CD4-positive, alpha-beta T cell treated with Interleukin-4 for 1 hour (primary cell): Measurements from ENCODE around the gene GLP2R.

ENCODE experiments used
- DNase-seq, 2 donors: peaks; one replicate each; pipeline ENCODE4 v3.0.0-alpha.2; 2020 to 2022

Gene GLP2R

GRCh38 chr17:9926150-9926804 is 100.6 kb downstream of the GLP2R start:
- no peak for DNase-seq

DNA sequence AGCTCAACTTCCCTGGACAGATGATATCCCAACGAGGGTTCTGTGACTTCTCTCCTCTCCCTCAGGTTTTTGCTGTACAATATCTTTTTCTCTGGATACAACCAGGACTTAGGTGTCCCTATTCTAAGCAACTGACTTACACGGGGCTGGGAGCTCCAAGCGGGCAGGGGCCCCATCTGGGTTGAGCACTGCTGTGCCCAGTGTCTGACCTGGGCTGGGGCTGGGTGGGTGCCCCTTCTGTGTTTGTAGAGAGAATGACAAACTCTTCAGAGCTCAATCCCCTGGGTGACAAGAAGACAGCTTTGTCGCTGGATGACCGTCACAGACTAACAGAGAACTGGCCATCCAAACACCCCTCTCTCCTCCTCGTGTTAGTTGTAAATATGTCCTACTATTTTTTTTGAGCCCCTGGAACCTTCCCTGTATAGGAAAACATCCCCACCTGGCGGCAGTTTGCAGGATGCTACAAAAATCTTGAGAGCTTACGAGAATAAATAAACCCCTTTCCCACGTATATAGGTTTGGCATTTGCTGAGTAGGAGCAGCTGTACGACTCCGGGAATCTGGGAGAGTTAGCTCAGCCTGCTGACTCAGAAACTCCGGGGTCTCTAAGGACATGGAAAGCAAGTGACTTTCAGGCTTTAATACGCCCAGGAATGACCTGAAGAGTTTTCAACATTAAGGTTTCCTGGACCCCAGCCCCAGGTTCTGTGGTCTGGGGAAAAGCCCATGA is 103.0 kb downstream of the GLP2R start:
- DNase-seq = no peak

DNA sequence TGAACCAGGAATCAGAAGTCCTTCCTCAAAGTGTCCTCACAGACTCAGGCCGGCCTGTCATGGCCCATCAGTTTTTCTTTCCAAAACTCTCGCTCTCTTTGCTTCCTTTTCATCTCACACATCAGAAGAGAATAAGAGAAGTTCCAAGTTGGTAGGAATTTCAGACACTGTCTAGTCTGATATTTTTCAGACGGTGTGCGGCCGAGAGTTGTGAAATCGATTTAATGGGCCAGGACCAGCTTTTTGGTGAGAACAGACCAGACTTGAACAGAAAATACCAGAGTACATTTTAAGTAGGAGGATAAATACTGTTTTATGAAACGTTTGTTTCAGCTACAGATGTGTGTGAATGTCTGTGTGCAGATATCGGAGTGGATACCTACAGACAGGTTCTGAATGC is 104.1 kb downstream of the GLP2R start:
- no peak for DNase-seq

- no peak for DNase-seq
These were observed 105.5 kb downstream of the GLP2R start for GRCh38 chr17:9931144-9931741.

DNA sequence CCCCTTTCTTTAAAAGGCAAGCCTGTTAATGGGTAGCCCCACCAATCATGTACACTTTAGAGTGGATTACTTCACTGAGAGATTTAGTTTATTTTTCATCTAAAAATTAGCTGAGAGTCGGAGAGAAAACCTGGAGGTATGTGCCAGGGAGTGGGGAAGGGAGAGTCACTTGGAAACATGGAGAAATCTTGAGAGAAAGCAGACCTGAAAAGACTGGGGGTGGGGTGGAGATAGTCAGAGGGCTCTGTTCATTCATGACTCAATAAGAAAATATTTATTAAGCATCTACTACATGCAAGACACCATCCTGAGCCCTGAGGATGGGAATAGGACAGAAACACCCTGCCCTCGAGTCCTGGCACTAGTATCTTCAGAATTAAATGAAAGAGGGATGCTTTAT is 106.8 kb downstream of the GLP2R start:
- no peak for DNase-seq

GRCh38 chr17:9934331-9934730 is 108.6 kb downstream of the GLP2R start:
- no peak for DNase-seq

DNA sequence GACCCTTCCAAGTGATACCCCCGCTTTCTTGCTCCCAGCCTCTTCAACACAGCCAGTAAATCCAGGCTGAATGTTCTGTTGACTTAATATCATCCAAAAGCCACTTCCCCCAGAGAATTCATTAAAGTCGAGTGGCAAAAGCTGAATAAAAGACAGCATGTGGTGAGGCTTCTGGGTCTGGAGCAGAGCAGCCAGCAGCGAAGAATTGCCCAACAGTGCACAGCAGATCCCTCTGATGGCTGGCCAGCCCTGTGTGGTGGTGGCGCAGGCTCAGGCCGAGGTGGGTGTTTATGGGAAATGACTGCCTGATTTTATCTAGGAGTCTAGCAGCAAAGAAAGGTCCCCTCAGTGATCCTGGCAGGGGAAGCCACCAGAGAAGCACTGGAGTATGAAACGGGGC is 109.7 kb downstream of the GLP2R start:
- DNase-seq = no peak

GRCh38 chr17:9936095-9936494 is 110.4 kb downstream of the GLP2R start:
- no peak for DNase-seq

DNA sequence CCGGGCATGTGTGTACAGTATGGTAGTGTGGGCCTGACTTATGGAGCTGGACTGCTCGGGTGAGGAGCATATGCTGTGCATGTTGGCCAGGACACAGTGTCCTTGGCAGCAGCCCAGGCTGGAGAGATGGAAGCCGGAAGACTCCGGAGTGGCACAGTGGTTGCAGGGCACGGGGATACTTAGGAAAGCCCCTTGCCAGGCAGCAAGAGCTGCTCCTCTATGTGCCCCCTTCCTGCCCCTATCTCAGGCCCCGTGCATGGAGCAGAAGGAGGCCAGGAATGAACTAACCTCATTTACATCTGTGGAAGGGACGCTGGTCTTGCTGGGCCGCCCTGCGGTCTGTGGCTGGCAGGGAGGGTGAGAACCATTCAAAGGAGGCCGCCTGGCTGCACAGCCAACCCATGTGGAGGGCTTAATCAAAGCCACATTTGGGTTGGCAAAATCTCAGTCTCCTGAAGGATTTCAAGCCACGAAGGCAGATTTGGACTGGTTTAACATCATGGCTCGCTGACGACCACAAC is 111.6 kb downstream of the GLP2R start:
- DNase-seq = no peak

- DNase-seq = no peak
These were observed 112.2 kb downstream of the GLP2R start for GRCh38 chr17:9937901-9938300.

GRCh38 chr17:9938764-9939163 is 113.0 kb downstream of the GLP2R start:
- no peak for DNase-seq

- DNase-seq = no peak
These were observed 115.1 kb downstream of the GLP2R start for GRCh38 chr17:9940841-9941240.

DNA sequence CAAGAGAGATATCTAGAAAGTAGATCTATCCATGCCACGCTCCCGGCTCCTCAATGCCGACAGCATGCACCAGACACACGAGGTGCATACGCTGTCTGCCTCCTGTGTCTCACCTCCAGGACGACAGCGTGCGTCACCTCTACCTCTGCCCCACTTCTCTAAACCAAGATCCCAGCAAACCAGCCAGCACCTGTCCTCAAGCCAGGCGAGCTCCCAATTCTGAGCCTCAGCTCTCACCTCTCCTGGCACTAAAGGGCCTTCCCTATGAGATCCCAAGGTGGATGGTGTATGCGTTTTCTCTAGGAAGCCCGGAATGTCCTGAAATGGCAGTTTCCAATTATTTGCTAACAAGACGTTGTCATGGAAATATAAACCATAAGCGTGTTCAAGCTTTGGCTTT is 115.6 kb downstream of the GLP2R start:
- DNase-seq = no peak
